Vagina (tissue), 2 donors: ENCODE data around the gene TRAF5.

Experiments used
- POLR2A ChIP-seq, 2 donors: fragments of 450-650 bp; IDR thresholded peaks; one replicate each; pipeline ENCODE4 v1.6.1; 2017; ENCODE audit warnings: antibody characterized with exemption in 2 of 2, mild to moderate bottlenecking in 2 of 2, moderate library complexity in 2 of 2
- POLR2AphosphoS5 ChIP-seq, 2 donors: sonication (generic); formaldehyde crosslinking; IDR thresholded peaks; one replicate each; pipeline ENCODE4 v1.9.0; 2017; ENCODE audit warnings: antibody characterized with exemption in 2 of 2, mild to moderate bottlenecking in 2 of 2, low read depth in 1 of 2; ENCODE audit not compliant: insufficient read depth in 1 of 2
- TF ChIP-seq, protein P1 (sequence below), 3 experiments: fragments of 450-650 bp in 2 of 3; fragments of 200-600 bp in 1 of 3; sonication (generic) in 1 of 3; IDR thresholded peaks; one replicate each; pipeline ENCODE4 v1.5.1; 2017 to 2019; ENCODE audit warnings: antibody characterized with exemption in 3 of 3, mild to moderate bottlenecking in 2 of 3, moderate library complexity in 2 of 3

DNA sequence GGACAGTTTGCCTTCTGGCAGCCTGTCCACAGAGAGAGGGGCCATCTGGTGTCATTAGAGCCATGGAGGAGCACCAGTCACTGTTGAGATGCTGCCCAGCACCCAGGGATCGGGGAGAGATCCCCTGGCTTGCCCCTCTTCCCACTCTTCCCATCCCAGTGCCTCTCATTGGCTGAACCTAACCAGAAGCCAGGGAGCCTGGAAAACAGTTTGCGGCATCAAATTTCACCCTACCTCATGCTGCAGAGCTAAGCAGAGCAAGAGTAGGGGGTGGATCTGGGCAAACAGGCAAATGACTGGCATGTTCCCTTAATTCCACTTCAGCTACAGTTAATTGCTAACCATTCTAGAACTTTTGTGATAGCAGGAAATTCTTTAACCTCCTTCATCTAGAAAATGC, 19.1 kb downstream of the TRAF5 start:
- TF ChIP-seq, protein P1, sequence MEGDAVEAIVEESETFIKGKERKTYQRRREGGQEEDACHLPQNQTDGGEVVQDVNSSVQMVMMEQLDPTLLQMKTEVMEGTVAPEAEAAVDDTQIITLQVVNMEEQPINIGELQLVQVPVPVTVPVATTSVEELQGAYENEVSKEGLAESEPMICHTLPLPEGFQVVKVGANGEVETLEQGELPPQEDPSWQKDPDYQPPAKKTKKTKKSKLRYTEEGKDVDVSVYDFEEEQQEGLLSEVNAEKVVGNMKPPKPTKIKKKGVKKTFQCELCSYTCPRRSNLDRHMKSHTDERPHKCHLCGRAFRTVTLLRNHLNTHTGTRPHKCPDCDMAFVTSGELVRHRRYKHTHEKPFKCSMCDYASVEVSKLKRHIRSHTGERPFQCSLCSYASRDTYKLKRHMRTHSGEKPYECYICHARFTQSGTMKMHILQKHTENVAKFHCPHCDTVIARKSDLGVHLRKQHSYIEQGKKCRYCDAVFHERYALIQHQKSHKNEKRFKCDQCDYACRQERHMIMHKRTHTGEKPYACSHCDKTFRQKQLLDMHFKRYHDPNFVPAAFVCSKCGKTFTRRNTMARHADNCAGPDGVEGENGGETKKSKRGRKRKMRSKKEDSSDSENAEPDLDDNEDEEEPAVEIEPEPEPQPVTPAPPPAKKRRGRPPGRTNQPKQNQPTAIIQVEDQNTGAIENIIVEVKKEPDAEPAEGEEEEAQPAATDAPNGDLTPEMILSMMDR (IDR thresholded peaks at IDR 0.05) = no peak
- TF ChIP-seq POLR2AphosphoS5 (IDR thresholded peaks at IDR 0.05; ENCODE audit: insufficient read depth in 1 of 2, low read depth in 1 of 2) (no peak), POLR2A (IDR thresholded peaks at IDR 0.05) (no peak)
